Spleen (tissue), 11 donors: Measurements from ENCODE around the gene DBF4B. TPM values are rescaled to one million over a fixed set of nuclear protein-coding genes. Genes with fewer than 3 reads are reported as not detected.

Experiments used
- DNase-seq: peaks from one replicate; pipeline ENCODE4 v3.0.0-alpha.2; 2020
- H3K27ac ChIP-seq, 8 donors: fragments of 200-600 bp; sonication (generic) in 7 of 8; 1 replicate in 4 of 8; 2 replicates in 4 of 8; pipeline versions ENCODE4 v1.5.0 to v1.8.0; 2016 to 2021; ENCODE audit warnings: inconsistent platforms in 4 of 8, mild to moderate bottlenecking in 4 of 8, moderate library complexity in 1 of 8
- H3K27me3 ChIP-seq, 7 donors: fragments of 200-600 bp; sonication (generic) in 6 of 7; replicated peaks in 1 of 7; 1 replicate in 4 of 7; 2 replicates in 3 of 7; pipeline versions ENCODE4 v1.5.0 to v1.8.0; 2016 to 2021; ENCODE audit warnings: inconsistent platforms in 3 of 7, mild to moderate bottlenecking in 1 of 7
- H3K36me3 ChIP-seq, 6 donors: fragments of 200-600 bp; sonication (generic) in 5 of 6; 1 replicate in 4 of 6; 2 replicates in 2 of 6; pipeline versions ENCODE4 v1.5.0 to v1.8.0; 2016 to 2021; ENCODE audit warnings: inconsistent platforms in 2 of 6
- H3K4me1 ChIP-seq, 6 donors: fragments of 200-600 bp; sonication (generic) in 5 of 6; 1 replicate in 3 of 6; 2 replicates in 3 of 6; pipeline versions ENCODE4 v1.5.0 to v1.8.0; 2016 to 2021; ENCODE audit warnings: inconsistent platforms in 3 of 6
- H3K4me3 ChIP-seq, 8 donors: fragments of 200-600 bp; sonication (generic) in 7 of 8; 1 replicate in 4 of 8; 2 replicates in 4 of 8; pipeline versions ENCODE4 v1.5.0 to v1.8.0; 2016 to 2021; ENCODE audit warnings: inconsistent platforms in 4 of 8, mild to moderate bottlenecking in 4 of 8, moderate library complexity in 2 of 8
- H3K9me3 ChIP-seq, 8 donors: fragments of 200-600 bp; sonication (generic) in 7 of 8; 1 replicate in 4 of 8; 2 replicates in 4 of 8; pipeline versions ENCODE4 v1.5.0 to v1.8.0; 2016 to 2021; ENCODE audit warnings: inconsistent platforms in 4 of 8
- CTCF ChIP-seq, 11 experiments: fragments of 200-600 bp in 7 of 11; fragments of 450-650 bp in 4 of 11; sonication (generic) in 4 of 11; IDR thresholded peaks in 8 of 11; conservative IDR thresholded peaks in 3 of 11; 1 replicate in 7 of 11; 2 replicates in 4 of 11; pipeline versions ENCODE4 v1.4.0 to v1.8.0; 2016 to 2021; ENCODE audit warnings: antibody characterized with exemption in 11 of 11, inconsistent platforms in 4 of 11, mild to moderate bottlenecking in 1 of 11
- POLR2A ChIP-seq, 3 donors: fragments of 450-650 bp; IDR thresholded peaks; one replicate each; pipeline ENCODE4 v1.5.1; 2017; ENCODE audit warnings: antibody characterized with exemption in 3 of 3, mild to moderate bottlenecking in 1 of 3
- POLR2AphosphoS5 ChIP-seq, 3 donors: sonication (generic); formaldehyde crosslinking; IDR thresholded peaks; one replicate each; pipeline ENCODE4 v1.5.1; 2017; ENCODE audit warnings: antibody characterized with exemption in 3 of 3
- WGBS, 5 donors: extraction: QIAGEN DNeasy Blood & Tissue Kit in 3 of 5; methylation state at CpG; one replicate each; pipeline versions ENCODE4 v1.1.5 to v1.1.7; 2013 to 2018; 5-methylcytosine and 5-hydroxymethylcytosine counted together
- intact Hi-C: fragments of 100-400 bp; cut with DNase I; formaldehyde crosslinking; loops from one replicate; pipeline ENCODE4 v1.15.0; 2023; ENCODE audit warnings: low total_unique reads
- polyA plus RNA-seq, 3 donors: library from polyadenylated mRNA; stranded (reverse); fragments of 200-250 nt; gene quantifications; one replicate each; pipeline ENCODE4 v1.2.1, GENCODE V29; 2013
- total RNA-seq, 7 donors: library from RNA; depleted of rRNA in 3 of 7; stranded (reverse); fragments of >200 nt in 3 of 7; fragmentation: NEBNext Ultra II Directional in 4 of 7; extraction: Animal tissue kit (Norgen Biotek cat#: 25700) in 4 of 7; gene quantifications; one replicate each; pipeline versions ENCODE4 v1.1.0 to v1.2.1, GENCODE V29; 2016 to 2021
- donor health status: healthy with polysubstance abuse.
- donor health status: DM: no; HTN: no; CAD: no; lungs with moderate emphysema.
- donor health status: DM: no; HTN: no; CAD: no.
- donor health status: Bipolar disorder and iron deficiency.
- donor health status: healthy.
- donor health status: DM: no; HTN: no; CAD: no.
- donor health status: DM: yes; HTN: yes; CAD: no.

The DBF4B gene
- total and polyA plus RNA-seq, 10 donors = 2.0 to 11.2 (median 7.0) TPM

- TF ChIP-seq CTCF (IDR thresholded peaks at IDR 0.05 in 8 of 11, conservative IDR thresholded peaks at IDR 0.05 in 3 of 11) = no peak
- TF ChIP-seq POLR2AphosphoS5 (IDR thresholded peaks at IDR 0.05) = no peak
- Histone ChIP-seq H3K4me1 (peaks cover 0 to 11% (median 4%) of the 10 kb centered on the region in 6 donors), H3K27me3 (peaks cover 0 to 5% (median 0%) of the 10 kb centered on the region in 7 donors), H3K27ac (no peak overlapping the region), H3K9me3 (no peaks in the 10 kb centered on the region), H3K4me3 (no peak overlapping the region), H3K36me3 (no peaks in the 10 kb centered on the region)
- 88 to 100% (median 95%) methylated on average over 1 of the region's 1 CpG for WGBS, 5 donors
- DNase-seq = no peak
- intact Hi-C loops = no loop called here
Observed at GRCh38 chr17:44792276-44792675, 83.8 kb downstream of the DBF4B start.

GRCh38 chr17:44793885-44794842 is 85.7 kb downstream of the DBF4B start:
- Histone ChIP-seq H3K27ac (peak overlapping the region in 1 of 8 donors; percentile 21), H3K4me3 (no peak overlapping the region), H3K4me1 (peaks cover 0 to 11% (median 4%) of the 10 kb centered on the region in 6 donors), H3K27me3 (no peaks in the 10 kb centered on the region), H3K9me3 (no peaks in the 10 kb centered on the region), H3K36me3 (no peaks in the 10 kb centered on the region)
- peak; percentile 28 for DNase-seq
- intact Hi-C loops = no loop called here
- 79 to 85% (median 82%) methylated on average over 18 of the region's 18 CpGs for WGBS, 5 donors
- TF ChIP-seq CTCF (IDR thresholded peaks at IDR 0.05 in 8 of 11, conservative IDR thresholded peaks at IDR 0.05 in 3 of 11) (no peak), POLR2AphosphoS5 (IDR thresholded peaks at IDR 0.05) (no peak), POLR2A (IDR thresholded peaks at IDR 0.05) (no peak)

- Histone ChIP-seq H3K9me3 (no peaks in the 10 kb centered on the region), H3K27ac (peak overlapping the region in 1 of 8 donors; percentile 21), H3K4me1 (peaks cover 0 to 11% (median 4%) of the 10 kb centered on the region in 6 donors), H3K36me3 (no peaks in the 10 kb centered on the region), H3K27me3 (no peaks in the 10 kb centered on the region), H3K4me3 (no peak overlapping the region)
- 46 to 58% (median 55%) methylated on average over 10 of the region's 10 CpGs for WGBS, 5 donors
- DNase-seq = peak; percentile 19
- TF ChIP-seq POLR2A (IDR thresholded peaks at IDR 0.05) (no peak), CTCF (IDR thresholded peaks at IDR 0.05 in 8 of 11, conservative IDR thresholded peaks at IDR 0.05 in 3 of 11) (no peak), POLR2AphosphoS5 (IDR thresholded peaks at IDR 0.05) (no peak)
- intact Hi-C loops = no loop called here
Observed at GRCh38 chr17:44794851-44795413, 86.5 kb downstream of the DBF4B start.

GRCh38 chr17:44795421-44795820 is 87.0 kb downstream of the DBF4B start:
- Histone ChIP-seq H3K4me1 (peaks cover 0 to 11% (median 4%) of the 10 kb centered on the region in 6 donors), H3K27me3 (no peaks in the 10 kb centered on the region), H3K27ac (peak overlapping the region in 1 of 8 donors; percentile 21), H3K36me3 (no peaks in the 10 kb centered on the region), H3K9me3 (no peaks in the 10 kb centered on the region), H3K4me3 (no peak overlapping the region)
- TF ChIP-seq POLR2AphosphoS5 (IDR thresholded peaks at IDR 0.05) (no peak), POLR2A (IDR thresholded peaks at IDR 0.05) (no peak), CTCF (IDR thresholded peaks at IDR 0.05 in 8 of 11, conservative IDR thresholded peaks at IDR 0.05 in 3 of 11) (no peak)
- intact Hi-C loops = no loop called here
- WGBS, 5 donors = 83 to 91% (median 90%) methylated on average over 9 of the region's 9 CpGs
- DNase-seq = no peak
